ENCODE data around the gene DHRS4L2. TPM values are rescaled to one million over a fixed set of nuclear protein-coding genes. Genes with fewer than 3 reads are reported as not detected.
"Not testable (repeated sequence)": the region's sequence is repeated elsewhere in the genome, so short reads cannot be mapped to it uniquely, and the experiment has no call there.

DHRS4L2 gene
- 10 to 100 TPM; 31.8 to 43.2 TPM for total RNA-seq
- long read RNA-seq, transcript DHRS4L2-202 (5 exons, 1,117 nt): minor isoform, 18 of 59 reads
- long read RNA-seq, transcript DHRS4L2-201 (8 exons, 1,370 nt): major isoform, 26 of 59 reads
- long read RNA-seq, partial matches to known transcripts: 3 of 59 reads
- long read RNA-seq, other reads (novel, unspliced or antisense): 12 of 59 reads

GRCh38 chr14:23988607-23989363 is at the start of gene DHRS4L2:
DHRS4L2 (plus strand) TSS chr14:23988929; CDS start chr14:23988948, 19 bp downstream.
- peak; percentile 92 to 93 for DNase-seq
- intact Hi-C loops (cut with DNase I, micrococcal nuclease): not testable (repeated sequence)
- ATAC-seq: peak; percentile 87

- DNase-seq (no peak), ATAC-seq (no peak)
- intact Hi-C loops (cut with DNase I, micrococcal nuclease): no loop called here
Observed at GRCh38 chr14:23939607-23940326, 49.0 kb upstream of the DHRS4L2 start.

- DNase-seq (no peak), ATAC-seq (no peak)
- intact Hi-C loops (cut with DNase I, micrococcal nuclease): no loop called here
Observed at GRCh38 chr14:23941230-23941629, 47.5 kb upstream of the DHRS4L2 start.

GRCh38 chr14:23941669-23942068 is 47.1 kb upstream of the DHRS4L2 start:
- no peak for ATAC-seq
- intact Hi-C loops (cut with DNase I, micrococcal nuclease): no loop called here
- DNase-seq: no peak

- ATAC-seq (no peak), DNase-seq (no peak)
- intact Hi-C loops (cut with DNase I, micrococcal nuclease): no loop called here
Observed at GRCh38 chr14:23942587-23942986, 46.1 kb upstream of the DHRS4L2 start.

- intact Hi-C loops (cut with DNase I, micrococcal nuclease); ATAC-seq; DNase-seq: not testable (repeated sequence)
Observed at GRCh38 chr14:23949069-23949468, 39.7 kb upstream of the DHRS4L2 start.

- no peak for DNase-seq
- intact Hi-C loops (cut with DNase I, micrococcal nuclease): no loop called here
- ATAC-seq: no peak
Observed at GRCh38 chr14:23950411-23951135, 38.2 kb upstream of the DHRS4L2 start.

- ATAC-seq; DNase-seq; intact Hi-C loops (cut with DNase I, micrococcal nuclease): not testable (repeated sequence)
Observed at GRCh38 chr14:23951136-23951466, 37.6 kb upstream of the DHRS4L2 start.

GRCh38 chr14:23951590-23952201 is 37.0 kb upstream of the DHRS4L2 start:
- DNase-seq: peak in 1 of 2 donors; percentile 31
- ATAC-seq: no peak
- intact Hi-C loops (cut with DNase I, micrococcal nuclease): no loop called here

- intact Hi-C loops (cut with DNase I, micrococcal nuclease): not testable (repeated sequence)
- peak; percentile 27 for ATAC-seq
- peak in 1 of 2 donors; percentile 35 for DNase-seq
Observed at GRCh38 chr14:23953116-23953463, 35.6 kb upstream of the DHRS4L2 start.

- intact Hi-C loops (cut with DNase I, micrococcal nuclease): no loop called here
- DNase-seq (peak; percentile 88 to 92), ATAC-seq (peak; percentile 90)
Observed at GRCh38 chr14:23953464-23954278, 35.1 kb upstream of the DHRS4L2 start, which contains the start of gene DHRS4. DHRS4 (plus strand) TSS chr14:23953770; CDS start chr14:23953789, 19 bp downstream.

GRCh38 chr14:23954279-23954614 is 34.5 kb upstream of the DHRS4L2 start:
- intact Hi-C loops (cut with DNase I, micrococcal nuclease): not testable (repeated sequence)

GRCh38 chr14:23954965-23955364 is 33.8 kb upstream of the DHRS4L2 start:
- intact Hi-C loops (cut with DNase I, micrococcal nuclease): not testable (repeated sequence)
- DNase-seq (peak; percentile 76 to 87), ATAC-seq (peak; percentile 74)

More at GRCh38 chr14:23954279-23954614, 34.5 kb upstream of the DHRS4L2 start:
- not testable (repeated sequence) for DNase-seq
- peak; percentile 4 for ATAC-seq

- DNase-seq; intact Hi-C loops (cut with DNase I, micrococcal nuclease); ATAC-seq: not testable (repeated sequence)
Observed at GRCh38 chr14:23955811-23956210, 32.9 kb upstream of the DHRS4L2 start.

GRCh38 chr14:23957913-23958569 is 30.7 kb upstream of the DHRS4L2 start:
- ATAC-seq; intact Hi-C loops (cut with DNase I, micrococcal nuclease): not testable (repeated sequence)

GRCh38 chr14:23960899-23961298 is 27.8 kb upstream of the DHRS4L2 start:
- intact Hi-C loops (cut with DNase I, micrococcal nuclease); DNase-seq; ATAC-seq: not testable (repeated sequence)

More at GRCh38 chr14:23957913-23958569, 30.7 kb upstream of the DHRS4L2 start:
- DNase-seq: not testable (repeated sequence)

GRCh38 chr14:23961704-23962103 is 27.0 kb upstream of the DHRS4L2 start:
- intact Hi-C loops (cut with DNase I, micrococcal nuclease); DNase-seq; ATAC-seq: not testable (repeated sequence)

All from left colon (tissue), 2 donors.